Dendritic cell treated with granulocyte-macrophage colony-stimulating factor and Interleukin-4, amounts not matched to agents 40 ng/mL and 50 ng/mL, for 4 days (primary cell): ENCODE data around the gene LCE1F.

ENCODE experiments used
- H3K27ac Mint-ChIP-seq: one replicate; pipeline ENCODE4 v1.8.0; 2022; ENCODE audit warnings: mild to moderate bottlenecking, mixed read lengths
- H3K27me3 Mint-ChIP-seq: one replicate; pipeline ENCODE4 v1.8.0; 2022; ENCODE audit warnings: mild to moderate bottlenecking, mixed read lengths
- H3K36me3 Mint-ChIP-seq: one replicate; pipeline ENCODE4 v1.8.0; 2022; ENCODE audit warnings: low read depth, mixed read lengths
- H3K4me1 Mint-ChIP-seq: one replicate; pipeline ENCODE4 v1.8.0; 2022; ENCODE audit warnings: low read depth, mixed read lengths
- H3K4me3 Mint-ChIP-seq: one replicate; pipeline ENCODE4 v1.8.0; 2022; ENCODE audit warnings: mild to moderate bottlenecking, moderate library complexity, mixed read lengths
- H3K9me3 Mint-ChIP-seq: one replicate; pipeline ENCODE4 v1.8.0; 2022; ENCODE audit warnings: mixed read lengths
- intact Hi-C: fragments of 100-400 bp; cut with micrococcal nuclease; formaldehyde crosslinking; loops from one replicate; pipeline ENCODE4 v1.15.0; 2022

Gene LCE1F

GRCh38 chr1:152774875-152775274 is at the start of gene LCE1F:
TSS of gene LCE1F (plus strand) at chr1:152775140. CDS start at chr1:152776372, 1,232 bp downstream.
- no peak within 1 kb of the TSS for H3K4me3 Mint-ChIP-seq
- H3K9me3 Mint-ChIP-seq, result no peaks in the 10 kb centered on the region
- peaks cover 8% of the 10 kb centered on the region for H3K27me3 Mint-ChIP-seq
- H3K27ac Mint-ChIP-seq, result no peak within 1 kb of the TSS
- intact Hi-C loops, result no loop called here
- no peaks in the 10 kb centered on the region for H3K4me1 Mint-ChIP-seq
- H3K36me3 Mint-ChIP-seq, result no peaks in the 10 kb centered on the region

GRCh38 chr1:152725261-152725660 is 49.7 kb upstream of the LCE1F start:
- Mint-ChIP-seq H3K27me3 (peaks cover 10% of the 10 kb centered on the region), H3K4me3 (no peak overlapping the region), H3K9me3 (no peaks in the 10 kb centered on the region), H3K4me1 (no peaks in the 10 kb centered on the region), H3K27ac (no peak overlapping the region), H3K36me3 (no peaks in the 10 kb centered on the region)
- intact Hi-C loops, result no loop called here

GRCh38 chr1:152728986-152729385 is 46.0 kb upstream of the LCE1F start:
- intact Hi-C loops, result no loop called here
- Mint-ChIP-seq H3K9me3 (no peaks in the 10 kb centered on the region), H3K36me3 (no peaks in the 10 kb centered on the region), H3K4me3 (no peak overlapping the region), H3K27ac (no peak overlapping the region), H3K4me1 (no peaks in the 10 kb centered on the region), H3K27me3 (peaks cover 11% of the 10 kb centered on the region)

GRCh38 chr1:152735648-152736047 is 39.3 kb upstream of the LCE1F start:
- H3K4me1 Mint-ChIP-seq, result no peaks in the 10 kb centered on the region
- H3K27me3 Mint-ChIP-seq, result peaks cover 20% of the 10 kb centered on the region
- intact Hi-C loops, result no loop called here
- H3K9me3 Mint-ChIP-seq, result no peaks in the 10 kb centered on the region
- no peak overlapping the region for H3K4me3 Mint-ChIP-seq
- H3K36me3 Mint-ChIP-seq, result no peaks in the 10 kb centered on the region
- H3K27ac Mint-ChIP-seq, result no peak overlapping the region

GRCh38 chr1:152737997-152738396 is 36.9 kb upstream of the LCE1F start:
- Mint-ChIP-seq H3K27me3 (peaks cover 22% of the 10 kb centered on the region), H3K4me1 (no peaks in the 10 kb centered on the region), H3K4me3 (no peak overlapping the region), H3K9me3 (no peaks in the 10 kb centered on the region), H3K27ac (no peak overlapping the region), H3K36me3 (no peaks in the 10 kb centered on the region)
- intact Hi-C loops, result no loop called here

GRCh38 chr1:152739841-152740240 is 35.1 kb upstream of the LCE1F start:
- Mint-ChIP-seq H3K4me1 (no peaks in the 10 kb centered on the region), H3K27ac (no peak overlapping the region), H3K36me3 (no peaks in the 10 kb centered on the region), H3K27me3 (peaks cover 19% of the 10 kb centered on the region), H3K9me3 (no peaks in the 10 kb centered on the region), H3K4me3 (no peak overlapping the region)
- intact Hi-C loops, result no loop called here

GRCh38 chr1:152741656-152742055 is 33.3 kb upstream of the LCE1F start:
- Mint-ChIP-seq H3K36me3 (no peaks in the 10 kb centered on the region), H3K4me3 (no peak overlapping the region)
- intact Hi-C loops, result no loop called here

GRCh38 chr1:152743371-152744145 is 31.4 kb upstream of the LCE1F start:
- intact Hi-C loops, result no loop called here
- Mint-ChIP-seq H3K27ac (no peak overlapping the region), H3K4me1 (no peaks in the 10 kb centered on the region), H3K27me3 (peaks cover 17% of the 10 kb centered on the region), H3K36me3 (no peaks in the 10 kb centered on the region), H3K4me3 (no peak overlapping the region), H3K9me3 (no peaks in the 10 kb centered on the region)

More at GRCh38 chr1:152741656-152742055, 33.3 kb upstream of the LCE1F start:
- Mint-ChIP-seq H3K27ac (no peak overlapping the region), H3K27me3 (peaks cover 21% of the 10 kb centered on the region), H3K4me1 (no peaks in the 10 kb centered on the region), H3K9me3 (no peaks in the 10 kb centered on the region)

GRCh38 chr1:152745289-152745704 is 29.6 kb upstream of the LCE1F start:
- intact Hi-C loops, result no loop called here
- Mint-ChIP-seq H3K36me3 (no peaks in the 10 kb centered on the region), H3K4me1 (no peaks in the 10 kb centered on the region), H3K27me3 (peaks cover 14% of the 10 kb centered on the region), H3K9me3 (no peaks in the 10 kb centered on the region), H3K27ac (no peak overlapping the region), H3K4me3 (no peak overlapping the region)

GRCh38 chr1:152745765-152746444 is 29.0 kb upstream of the LCE1F start:
- intact Hi-C loops, result no loop called here
- H3K27me3 Mint-ChIP-seq, result peaks cover 16% of the 10 kb centered on the region
- no peak overlapping the region for H3K27ac Mint-ChIP-seq
- no peaks in the 10 kb centered on the region for H3K9me3 Mint-ChIP-seq
- H3K4me3 Mint-ChIP-seq, result no peak overlapping the region
- H3K4me1 Mint-ChIP-seq, result no peaks in the 10 kb centered on the region
- H3K36me3 Mint-ChIP-seq, result no peaks in the 10 kb centered on the region

GRCh38 chr1:152747831-152748230 is 27.1 kb upstream of the LCE1F start:
- Mint-ChIP-seq H3K27me3 (peaks cover 20% of the 10 kb centered on the region), H3K4me3 (no peak overlapping the region), H3K36me3 (no peaks in the 10 kb centered on the region), H3K27ac (no peak overlapping the region), H3K4me1 (no peaks in the 10 kb centered on the region), H3K9me3 (no peaks in the 10 kb centered on the region)
- intact Hi-C loops, result no loop called here

- peaks cover 14% of the 10 kb centered on the region for H3K27me3 Mint-ChIP-seq
- H3K36me3 Mint-ChIP-seq, result no peaks in the 10 kb centered on the region
- H3K9me3 Mint-ChIP-seq, result no peaks in the 10 kb centered on the region
- H3K4me1 Mint-ChIP-seq, result no peaks in the 10 kb centered on the region
- intact Hi-C loops, result no loop called here
- no peak overlapping the region for H3K27ac Mint-ChIP-seq
- H3K4me3 Mint-ChIP-seq, result no peak overlapping the region
These were observed 22.7 kb upstream of the LCE1F start for GRCh38 chr1:152752225-152752624.

- Mint-ChIP-seq H3K4me3 (no peak overlapping the region), H3K27ac (no peak overlapping the region), H3K27me3 (peaks cover 13% of the 10 kb centered on the region), H3K9me3 (no peaks in the 10 kb centered on the region), H3K36me3 (no peaks in the 10 kb centered on the region), H3K4me1 (no peaks in the 10 kb centered on the region)
- intact Hi-C loops, result no loop called here
These were observed 21.4 kb upstream of the LCE1F start for GRCh38 chr1:152753586-152753985.

- no peak overlapping the region for H3K27ac Mint-ChIP-seq
- intact Hi-C loops, result no loop called here
- no peaks in the 10 kb centered on the region for H3K36me3 Mint-ChIP-seq
- peaks cover 6% of the 10 kb centered on the region for H3K27me3 Mint-ChIP-seq
- H3K4me1 Mint-ChIP-seq, result no peaks in the 10 kb centered on the region
- H3K4me3 Mint-ChIP-seq, result no peak overlapping the region
- no peaks in the 10 kb centered on the region for H3K9me3 Mint-ChIP-seq
These were observed 18.1 kb upstream of the LCE1F start for GRCh38 chr1:152756872-152757271.
